ENCODE results near the gene MGMT.

DNA sequence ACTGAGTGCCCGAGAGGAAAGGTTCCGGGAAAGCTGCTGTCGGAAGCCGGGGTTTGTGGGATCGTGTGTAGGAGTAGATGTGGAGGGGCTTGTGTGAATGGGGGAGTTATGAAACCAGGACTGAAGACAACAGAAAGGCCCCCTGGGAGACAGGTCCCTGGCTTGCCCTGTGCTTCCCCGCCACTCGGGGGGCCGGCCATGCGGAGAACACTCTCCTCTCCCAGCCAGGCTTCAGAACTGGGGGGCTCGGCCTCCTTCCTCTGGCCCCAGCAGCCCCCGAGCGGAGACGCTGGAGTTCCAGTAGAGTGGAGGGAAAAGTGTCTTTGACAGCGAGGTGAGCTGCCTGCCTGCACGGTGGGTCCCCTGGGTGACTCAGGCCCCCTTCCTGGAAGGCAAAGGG is 185.0 kb downstream of the MGMT start:
- no peak for TF ChIP-seq CTCF (IDR thresholded peaks at IDR 0.05; ENCODE audit: insufficient read depth, low read length)
- no peak for TF ChIP-seq POLR2AphosphoS5 (IDR thresholded peaks at IDR 0.05; ENCODE audit: low read depth)
- no peak for TF ChIP-seq REST (IDR thresholded peaks at IDR 0.05; ENCODE audit: insufficient replicate concordance, low read depth)
- no peak for TF ChIP-seq GABPA (IDR thresholded peaks at IDR 0.05; ENCODE audit: low read depth)
